IPS-18c (cell line): ENCODE data around the gene SRC.
A peak's percentile ranks its signal among the peaks of the same experiment; 100 is the strongest.

Experiments used
- H3K4me3 ChIP-seq: 2 replicates; pipeline ENCODE4 v1.7.0; 2013; ENCODE audit warnings: low read depth, mild to moderate bottlenecking, low read length, moderate library complexity; ENCODE audit not compliant: insufficient read depth
- H3K9me3 ChIP-seq: one replicate; pipeline ENCODE4 v1.6.1; 2013; ENCODE audit warnings: mild to moderate bottlenecking, low read length, moderate library complexity; ENCODE audit not compliant: control insufficient read depth, insufficient read depth

SRC gene

DNA sequence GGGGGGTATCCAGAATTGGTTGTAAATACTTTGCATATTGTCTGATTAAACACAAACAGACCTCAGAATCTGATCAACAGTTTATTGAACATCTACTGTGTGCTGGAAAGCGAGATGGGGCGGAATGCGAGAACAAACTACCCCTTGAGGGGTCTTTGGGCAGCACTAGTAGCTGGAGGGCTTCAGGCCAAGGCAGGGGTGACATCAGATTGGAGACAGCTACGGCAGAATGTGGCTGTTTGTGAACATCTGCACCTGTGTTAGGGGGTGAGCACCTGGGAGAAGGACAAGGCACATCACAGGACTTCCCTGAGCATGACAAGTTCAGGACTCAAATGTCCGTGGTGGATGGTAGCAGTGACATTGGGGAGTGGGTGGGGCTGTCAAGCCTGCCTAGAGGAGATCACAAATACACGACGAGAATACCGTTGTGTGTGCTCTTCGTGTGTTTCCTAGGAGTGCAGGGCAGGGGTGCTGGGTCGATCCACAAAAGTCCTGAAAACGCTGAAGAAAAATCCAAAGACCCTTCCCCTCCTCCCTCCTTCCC is 59.5 kb downstream of the SRC start:
- H3K4me3 ChIP-seq: no peak overlapping the region
- H3K9me3 ChIP-seq: no peaks in the 10 kb centered on the region

DNA sequence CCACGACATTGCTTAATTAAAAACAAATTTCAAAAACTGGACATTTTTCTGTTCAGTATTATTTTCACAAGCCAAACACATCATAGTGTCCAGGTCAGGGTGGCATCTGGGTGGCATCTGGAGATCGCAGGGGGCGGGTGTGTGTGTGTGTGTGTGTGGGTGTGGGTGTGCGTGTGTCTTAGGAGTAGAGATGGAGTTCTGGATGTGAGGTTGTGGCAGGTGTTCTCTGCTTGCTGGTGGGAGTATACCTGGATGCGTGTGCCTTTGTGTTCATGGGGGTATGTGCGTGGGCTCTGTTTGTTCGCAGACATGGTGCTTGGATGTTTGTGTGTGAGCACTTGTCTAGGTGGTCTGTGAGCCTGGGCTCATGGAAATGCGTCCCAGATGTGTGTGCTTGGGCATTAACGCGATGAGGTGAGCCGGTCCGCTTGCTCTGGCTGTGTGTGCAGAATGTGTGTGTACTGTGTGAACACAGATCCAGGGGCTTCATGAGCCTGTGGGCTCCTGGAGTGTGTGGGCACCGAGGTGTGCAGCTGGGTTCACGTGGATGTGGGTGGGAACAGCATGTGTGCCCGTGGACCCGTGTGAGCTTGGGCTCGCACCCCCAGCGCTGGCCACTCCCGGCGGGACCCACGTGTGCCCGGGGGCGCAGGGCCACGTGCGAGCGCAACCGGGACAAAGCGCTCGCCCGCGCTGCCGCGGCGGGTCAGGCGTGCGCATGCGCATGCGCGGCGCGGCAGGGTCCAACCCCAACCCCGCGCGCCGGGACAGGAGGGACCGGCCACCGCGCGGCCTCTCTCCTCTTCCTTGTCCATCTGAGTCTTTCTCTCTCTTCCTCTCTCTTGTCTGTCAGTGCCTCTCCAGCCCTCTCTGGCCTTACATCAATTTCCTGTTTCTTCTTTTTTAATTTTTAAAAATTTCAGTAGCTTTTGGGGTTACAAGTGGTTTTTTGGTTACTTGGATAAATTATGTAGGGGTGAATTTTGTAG is 60.4 kb downstream of the SRC start:
- H3K4me3 ChIP-seq: peak overlapping the region; percentile 40
- H3K9me3 ChIP-seq: no peaks in the 10 kb centered on the region

DNA sequence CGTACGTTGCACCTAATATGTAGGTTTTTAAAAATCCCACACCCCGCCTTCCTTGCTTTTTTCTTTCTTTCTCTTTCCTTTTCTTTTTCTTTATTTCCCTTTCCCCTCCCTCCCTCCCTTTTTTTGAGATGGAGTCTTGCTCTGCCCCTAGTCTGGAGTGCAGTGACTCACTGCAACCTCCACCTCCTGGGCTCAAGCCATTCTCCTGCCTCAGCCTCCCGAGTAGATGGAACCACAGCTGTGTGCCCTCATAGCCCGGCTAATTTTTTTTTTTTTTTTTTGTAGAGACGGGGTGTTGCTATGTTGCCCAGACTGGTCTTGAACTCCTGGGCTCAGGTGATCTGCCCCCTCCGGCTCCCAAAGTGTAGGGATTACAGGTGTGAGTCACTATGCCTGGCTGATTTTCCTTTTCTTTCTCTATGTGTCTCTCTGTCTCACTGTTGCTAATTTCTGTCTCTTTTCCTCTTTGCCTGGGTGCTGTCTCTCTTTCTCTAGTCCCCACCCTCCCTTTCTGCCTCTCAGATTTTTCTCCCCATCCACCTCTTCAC is 61.2 kb downstream of the SRC start:
- no peak overlapping the region; the same call in 1 of the 2 replicates for H3K4me3 ChIP-seq
- no peaks in the 10 kb centered on the region for H3K9me3 ChIP-seq

DNA sequence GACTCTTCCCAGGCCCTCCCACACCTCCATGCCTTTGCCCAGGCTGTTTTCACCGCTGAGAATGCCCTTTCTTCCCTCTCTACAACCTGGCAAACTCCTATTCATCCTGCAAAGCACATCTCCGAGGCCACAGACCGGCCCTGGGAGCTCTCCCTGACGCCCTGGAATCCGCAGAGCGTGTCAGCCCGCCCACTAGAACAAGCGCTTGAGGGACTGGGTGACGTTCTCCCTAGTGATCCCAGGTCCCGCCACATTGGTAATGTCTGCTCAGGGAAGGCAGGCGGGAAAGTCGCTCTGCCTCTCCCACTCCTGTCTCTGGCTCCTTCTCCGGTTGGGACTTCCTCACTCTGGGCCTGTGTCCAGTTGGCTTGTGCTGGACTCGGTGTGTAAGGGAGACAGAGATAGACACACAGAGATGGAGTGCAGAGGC is 61.6 kb downstream of the SRC start:
- H3K9me3 ChIP-seq: no peaks in the 10 kb centered on the region

DNA sequence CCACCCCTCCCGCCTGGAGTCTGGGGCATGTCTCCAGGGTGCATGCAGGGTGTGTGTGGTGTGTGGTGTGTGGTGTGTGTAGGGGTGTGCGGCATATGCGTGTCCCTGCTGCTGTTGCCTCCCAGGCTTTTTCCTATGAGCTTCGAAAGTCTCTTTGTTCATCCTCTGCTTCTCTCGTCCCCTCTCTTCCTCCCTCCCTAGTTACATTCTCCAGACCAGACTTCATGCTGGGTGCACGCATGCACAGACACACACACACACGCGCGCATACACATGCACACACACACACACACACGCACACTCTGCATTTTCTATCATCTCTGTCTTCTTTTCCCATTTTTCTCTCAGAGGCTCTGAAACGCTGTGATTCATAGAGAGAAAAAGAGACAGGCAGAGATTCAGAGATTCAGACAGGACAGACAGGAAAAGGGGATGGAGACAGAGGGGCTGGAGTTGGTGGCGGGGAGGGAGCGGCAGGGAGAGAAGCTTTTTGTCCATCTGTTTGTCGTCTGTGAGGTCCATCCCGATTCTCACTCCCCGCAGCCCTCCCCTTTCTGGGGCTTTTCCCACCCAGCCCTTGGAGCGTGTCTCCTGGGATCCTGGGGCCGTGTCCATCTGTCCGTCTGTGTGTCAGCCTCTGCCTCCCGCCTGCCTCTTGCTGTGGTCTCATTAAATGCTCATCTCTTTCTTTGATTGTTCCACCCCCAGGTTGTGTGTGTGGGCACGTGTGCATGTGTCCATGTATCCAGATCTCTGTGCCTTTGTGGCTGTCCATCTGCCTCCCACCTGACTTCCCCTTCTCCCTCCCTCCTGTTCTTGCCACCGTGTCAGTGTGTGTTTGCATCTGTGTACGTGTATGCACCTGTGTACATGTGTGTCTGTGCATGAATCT is 62.6 kb downstream of the SRC start:
- no peak overlapping the region for H3K4me3 ChIP-seq

More for the DNA sequence above, 61.6 kb downstream of the SRC start:
- no peak overlapping the region for H3K4me3 ChIP-seq

DNA sequence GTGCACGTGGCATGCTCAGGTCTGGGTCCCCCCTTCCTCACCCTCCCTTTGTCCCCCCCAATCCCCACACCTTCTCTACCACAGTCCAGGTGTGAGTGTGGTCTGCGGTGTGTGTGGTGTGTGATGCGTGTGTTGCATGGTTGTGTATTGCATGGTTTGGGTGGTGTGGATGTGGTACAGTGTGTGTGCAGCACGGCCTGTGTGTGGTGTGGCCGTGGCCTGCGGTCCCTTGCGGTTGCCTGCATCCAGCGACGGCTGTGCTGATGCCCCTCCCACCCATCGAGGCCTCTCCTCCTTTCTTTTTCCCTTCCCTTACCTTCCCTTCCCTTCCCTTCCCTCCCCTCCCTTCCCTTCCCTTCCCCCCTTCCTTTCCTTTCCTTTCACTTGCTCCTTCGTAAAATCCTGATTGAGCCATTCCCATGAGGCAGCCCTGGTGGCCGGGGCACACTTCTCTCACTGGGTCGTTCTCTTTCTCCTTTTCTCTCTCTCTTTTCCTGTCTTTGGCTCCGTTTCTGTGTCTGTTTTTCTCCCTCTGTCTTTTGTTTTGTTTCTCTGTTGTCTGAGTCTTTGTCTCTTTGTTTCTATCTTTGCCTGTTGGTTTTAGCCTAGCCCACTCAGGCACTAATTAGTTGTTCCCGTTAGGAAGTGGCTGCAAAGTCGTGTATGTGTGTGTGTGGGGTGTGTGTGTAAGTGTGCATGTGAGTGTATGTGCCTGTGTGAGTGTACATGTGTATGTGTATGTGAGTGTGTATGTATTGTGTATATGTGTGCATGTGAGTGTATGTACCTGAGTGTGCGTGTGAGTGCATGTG is 65.7 kb downstream of the SRC start:
- H3K4me3 ChIP-seq: no peak overlapping the region

More for the DNA sequence above, 62.6 kb downstream of the SRC start:
- H3K9me3 ChIP-seq: no peaks in the 10 kb centered on the region

DNA sequence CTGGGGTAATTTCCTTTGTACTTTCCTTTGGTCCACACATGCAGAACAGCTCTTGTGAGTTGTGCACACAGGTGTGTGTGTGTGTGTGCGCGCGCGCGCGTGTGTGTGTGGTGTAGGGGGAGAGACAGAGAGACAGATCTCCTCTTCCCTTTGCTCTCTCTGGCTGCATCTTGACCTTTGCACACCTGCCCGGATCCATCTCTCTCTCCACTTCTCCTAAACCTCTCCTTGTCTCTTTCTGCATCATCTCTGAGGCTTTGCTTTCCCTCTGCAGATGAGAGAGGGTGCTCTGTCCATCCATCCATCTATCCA is 67.0 kb downstream of the SRC start:
- H3K4me3 ChIP-seq: no peak overlapping the region

More for the DNA sequence above, 65.7 kb downstream of the SRC start:
- no peaks in the 10 kb centered on the region for H3K9me3 ChIP-seq

DNA sequence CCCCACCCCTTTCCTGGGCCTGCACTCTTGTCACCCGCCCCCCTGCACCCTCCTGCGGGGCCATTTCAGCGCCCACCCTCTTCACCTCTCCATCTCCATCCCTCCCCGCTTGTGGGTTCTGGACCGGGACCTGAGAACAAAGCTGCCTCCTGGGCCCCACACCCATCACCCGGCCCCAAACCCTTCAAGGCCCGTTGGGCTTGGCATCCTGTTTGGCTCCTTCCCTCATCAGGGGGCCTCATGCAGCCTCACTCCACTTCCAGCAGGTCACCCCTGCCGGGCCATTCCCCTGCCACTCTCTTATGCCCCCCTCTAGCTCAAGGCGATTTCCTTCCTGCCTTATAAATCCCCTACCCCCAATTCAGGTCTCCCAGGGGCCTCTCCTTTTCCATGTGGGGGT is 67.4 kb downstream of the SRC start:
- no peak overlapping the region for H3K4me3 ChIP-seq
- H3K9me3 ChIP-seq: no peaks in the 10 kb centered on the region

More for the DNA sequence above, 67.0 kb downstream of the SRC start:
- H3K9me3 ChIP-seq: no peaks in the 10 kb centered on the region

DNA sequence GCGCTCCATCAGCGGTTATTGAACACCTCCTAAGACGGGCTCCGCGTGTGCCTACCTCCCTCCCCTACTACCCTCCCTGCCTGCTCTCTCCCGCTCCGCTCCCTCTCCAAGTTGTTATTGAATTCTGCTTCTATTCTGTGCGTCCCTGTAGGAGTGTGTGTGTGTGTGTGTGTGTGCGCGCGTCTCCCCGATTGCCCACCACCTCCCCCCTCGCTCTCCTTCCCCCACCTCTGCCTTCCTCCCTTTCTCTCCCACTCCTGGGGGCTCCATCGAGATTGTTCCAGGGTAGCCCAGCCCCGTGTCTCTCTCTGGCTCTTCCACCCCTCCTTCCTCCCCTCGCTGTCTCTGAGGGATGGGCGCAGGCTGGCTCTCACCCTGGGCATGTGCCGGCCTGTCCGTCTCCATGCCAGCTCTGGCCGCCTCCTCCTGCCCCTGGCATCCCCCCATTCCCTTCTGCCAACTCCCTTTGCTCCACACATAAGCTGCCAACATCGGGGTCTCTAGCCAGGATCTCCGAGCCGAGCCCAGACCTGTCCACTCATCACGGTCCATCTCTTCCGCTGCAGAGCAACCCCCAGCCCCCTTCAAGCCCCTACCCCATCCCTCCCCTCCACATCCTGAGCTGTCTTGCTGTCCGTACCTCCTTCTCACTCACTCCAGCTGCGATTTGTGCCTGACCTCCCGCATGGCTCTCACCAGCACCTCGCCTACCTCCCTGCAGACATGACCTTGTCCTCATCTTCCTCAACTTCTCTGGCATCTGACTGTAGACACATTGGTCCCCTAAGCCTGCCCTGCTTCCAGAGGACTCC is 68.5 kb downstream of the SRC start:
- no peak overlapping the region; the same call in 1 of the 2 replicates for H3K4me3 ChIP-seq
- no peaks in the 10 kb centered on the region for H3K9me3 ChIP-seq

DNA sequence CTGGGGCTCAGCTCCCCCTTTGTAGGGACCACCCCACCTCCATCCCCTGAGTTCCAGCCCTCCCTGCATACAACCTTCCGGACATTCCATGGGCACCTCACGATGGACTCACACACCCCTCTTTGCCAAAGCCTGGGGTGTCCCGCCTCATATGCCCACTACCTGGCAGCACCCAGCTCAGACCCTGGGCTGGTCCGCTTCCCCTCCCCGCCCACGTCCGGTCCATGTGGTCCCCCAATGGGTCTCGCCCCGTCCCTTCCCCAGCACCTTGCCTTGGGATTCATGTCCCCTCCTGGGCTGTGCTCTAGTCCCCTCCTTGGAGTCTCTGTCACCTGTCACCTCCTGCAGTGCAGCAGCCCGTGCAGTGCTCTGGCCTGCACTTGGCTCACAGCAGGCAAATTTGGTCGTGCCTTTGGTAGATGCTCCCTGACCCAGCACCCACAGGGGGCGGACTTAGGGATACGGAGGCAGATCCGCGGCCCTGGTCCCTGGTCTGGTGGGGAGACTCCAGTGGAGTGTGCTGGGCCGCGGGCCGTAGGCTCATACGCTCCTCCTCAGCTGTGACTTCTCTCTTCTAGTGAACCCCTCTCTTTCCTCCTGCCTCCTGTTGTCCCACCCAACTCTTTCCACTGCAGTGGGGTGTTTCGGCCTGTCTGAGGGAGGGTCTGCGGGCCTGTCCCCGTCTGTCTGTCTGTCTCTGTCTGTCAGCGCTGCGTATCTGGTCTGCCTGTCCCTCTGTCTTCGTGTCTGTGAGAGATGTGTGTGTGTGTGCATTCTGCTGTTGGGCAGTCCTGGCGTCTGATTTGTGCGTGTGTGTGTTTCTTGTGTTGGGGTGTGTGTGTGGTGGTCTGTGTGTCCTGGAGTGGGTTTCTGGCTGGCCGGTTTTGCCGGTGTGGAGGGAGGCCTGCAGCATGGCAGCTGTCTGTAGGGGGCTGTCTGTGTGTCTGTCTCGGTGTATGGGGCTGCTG is 69.5 kb downstream of the SRC start:
- H3K4me3 ChIP-seq: no peak overlapping the region
- H3K9me3 ChIP-seq: no peaks in the 10 kb centered on the region

DNA sequence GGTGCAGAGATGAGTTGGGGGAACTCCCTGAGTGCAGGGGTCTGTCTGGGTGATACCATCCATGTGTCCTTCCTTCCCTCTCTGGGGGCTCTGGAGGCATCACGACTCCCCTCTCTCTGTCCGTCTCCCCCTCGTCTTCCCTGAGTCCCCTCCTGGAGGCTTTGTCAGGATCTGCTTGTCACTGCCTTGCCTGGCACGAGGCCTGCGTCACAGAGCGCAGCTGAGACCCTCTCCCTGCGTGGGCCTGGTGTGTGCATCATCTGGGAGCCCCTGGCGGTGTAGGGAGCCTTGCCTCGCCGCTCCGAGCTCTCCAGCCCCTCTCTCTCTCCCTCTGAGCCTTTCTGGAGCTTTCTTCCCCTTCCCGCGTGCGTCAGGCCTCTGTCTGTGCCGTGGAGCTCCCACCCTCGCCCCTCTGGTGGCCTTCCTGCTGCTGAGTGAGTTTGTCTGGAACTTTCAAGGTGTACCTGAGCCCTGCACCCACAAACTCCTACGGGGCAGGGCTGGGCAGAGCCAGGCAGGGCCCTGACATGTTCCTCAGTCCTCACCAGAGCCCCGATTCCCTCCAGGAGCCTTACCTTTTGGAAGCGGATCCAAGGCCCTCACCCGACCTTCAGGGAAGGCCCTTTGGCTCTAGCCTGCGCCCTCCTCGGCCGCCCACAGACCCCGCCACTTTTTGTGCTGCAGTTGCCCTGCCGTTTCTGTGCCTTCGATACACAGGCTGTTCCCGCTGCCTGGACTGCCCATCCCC is 70.3 kb downstream of the SRC start:
- Histone ChIP-seq H3K9me3 (no peaks in the 10 kb centered on the region), H3K4me3 (no peak overlapping the region; the same call in 1 of the 2 replicates)

DNA sequence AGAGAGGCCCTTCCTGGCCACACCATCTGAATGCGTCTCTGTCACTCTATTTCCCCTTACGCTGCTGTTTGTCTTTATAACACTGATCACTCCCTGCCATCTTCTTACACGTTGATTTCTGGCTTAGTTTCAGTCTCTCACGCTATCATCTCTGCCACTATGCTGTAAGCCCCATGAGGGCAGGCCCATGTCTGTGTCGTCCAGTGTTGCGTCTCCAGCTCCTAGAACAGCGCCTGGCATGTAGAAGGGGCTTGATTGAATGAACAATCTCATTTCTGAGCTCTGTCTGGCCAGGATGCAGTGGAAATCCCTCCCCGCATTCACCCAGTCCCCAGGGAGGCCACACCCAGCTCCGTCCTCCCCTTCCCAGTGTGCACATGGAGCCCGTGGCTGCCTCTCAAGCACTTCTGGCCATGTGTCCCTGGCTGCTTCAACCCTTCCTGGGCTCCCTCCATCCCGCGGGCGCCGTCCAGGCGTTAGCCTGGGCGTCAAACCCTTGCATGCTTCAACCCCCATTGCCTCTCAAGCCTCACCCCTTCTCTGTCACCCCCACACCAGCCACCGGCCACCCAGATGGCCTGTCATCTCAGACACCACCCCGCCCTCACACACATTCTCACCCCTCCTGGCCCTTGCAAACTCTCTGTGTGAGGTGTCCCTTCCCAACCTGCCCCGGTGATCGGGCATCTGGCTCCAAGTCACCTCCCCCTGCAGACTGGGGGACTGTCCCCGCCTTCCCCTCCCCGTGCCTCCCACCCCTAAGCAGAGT is 71.1 kb downstream of the SRC start:
- Histone ChIP-seq H3K9me3 (no peaks in the 10 kb centered on the region), H3K4me3 (no peak overlapping the region)

DNA sequence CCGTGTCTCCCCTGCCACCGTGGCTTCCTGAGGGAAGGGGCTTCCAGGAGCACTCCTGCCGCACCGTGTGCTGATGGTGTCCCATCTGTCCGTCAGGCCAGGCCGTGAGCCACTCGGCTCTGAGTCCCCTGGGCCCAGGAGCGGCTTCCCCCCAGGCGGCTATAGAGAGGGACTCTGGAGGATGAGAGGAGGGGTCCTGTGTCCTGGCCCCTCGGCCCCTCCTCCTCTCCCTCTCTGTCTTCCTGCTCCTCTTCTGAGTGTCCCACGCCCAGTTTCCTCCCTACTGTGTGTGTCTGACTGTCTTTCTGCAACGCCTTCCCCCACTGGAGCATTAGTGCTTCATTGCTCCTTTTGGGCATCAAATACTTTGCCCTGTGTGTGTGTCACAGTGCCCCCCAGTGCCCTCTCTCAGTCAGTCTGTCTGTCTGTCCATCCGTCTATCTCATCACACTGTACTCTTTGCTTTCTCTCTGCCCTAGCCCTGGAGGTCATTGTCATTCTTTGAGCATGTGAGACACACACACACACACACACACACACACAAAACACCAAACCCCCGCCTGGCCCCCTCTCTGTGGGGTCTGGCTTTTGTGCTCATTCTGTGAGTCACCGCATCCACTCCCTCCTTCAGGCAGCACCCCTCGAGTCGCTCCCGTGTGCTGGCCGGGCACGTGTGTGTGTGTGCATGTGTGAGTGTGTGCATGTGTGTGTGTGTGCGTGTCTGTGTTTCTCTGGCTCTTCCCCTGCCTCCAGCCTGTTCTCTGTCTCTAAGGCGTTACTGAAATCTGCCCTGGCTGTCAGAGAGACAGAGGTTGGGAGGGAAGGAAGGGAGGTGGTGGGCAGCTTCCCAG is 71.9 kb downstream of the SRC start:
- H3K4me3 ChIP-seq: no peak overlapping the region
- H3K9me3 ChIP-seq: no peaks in the 10 kb centered on the region
